GM19468 (cell line): ENCODE measurements around the gene MLXIPL.
"Not testable (repeated sequence)": the region's sequence is repeated elsewhere in the genome, so short reads cannot be mapped to it uniquely, and the experiment has no call there.

Source experiments
- ATAC-seq: cut with Tn5 transposase; IDR thresholded peaks from one replicate; pipeline ENCODE4 v1.9.1; 2021; ENCODE audit warnings: mild to moderate bottlenecking, moderate library complexity, moderate number of reproducible peaks; ENCODE audit not compliant: unreplicated experiment; ENCODE audit errors: extremely low read depth

Gene MLXIPL

GRCh38 chr7:73557108-73557396 lies 67.3 kb downstream of the MLXIPL start:
- peak; percentile 90 for ATAC-seq

- no peak for ATAC-seq
Measured at GRCh38 chr7:73556208-73557107, 67.9 kb downstream of the MLXIPL start.

GRCh38 chr7:73555411-73555982 lies 68.8 kb downstream of the MLXIPL start:
- ATAC-seq = no peak

GRCh38 chr7:73550093-73550492 lies 74.2 kb downstream of the MLXIPL start:
- not testable (repeated sequence) for ATAC-seq

- ATAC-seq = no peak
Measured at GRCh38 chr7:73549176-73549575, 75.1 kb downstream of the MLXIPL start.

GRCh38 chr7:73547841-73548240 lies 76.5 kb downstream of the MLXIPL start:
- ATAC-seq = no peak

- no peak for ATAC-seq
Measured at GRCh38 chr7:73544678-73545077, 79.6 kb downstream of the MLXIPL start.
